Sigmoid colon (tissue), 7 donors: Measurements from ENCODE around the gene SPTBN5. TPM values are rescaled to one million over a fixed set of nuclear protein-coding genes. Genes with fewer than 3 reads are reported as not detected.

Experiments used
- DNase-seq: peaks from one replicate; pipeline ENCODE4 v3.0.0-alpha.2; 2019
- H3K27ac ChIP-seq, 4 donors: fragments of 200-600 bp; sonication (generic); one replicate each; pipeline ENCODE4 v1.5.1; 2016 to 2019; ENCODE audit warnings: mild to moderate bottlenecking in 1 of 4
- H3K27me3 ChIP-seq, 3 donors: fragments of 200-600 bp; sonication (generic); one replicate each; pipeline ENCODE4 v1.5.1; 2019; ENCODE audit warnings: mild to moderate bottlenecking in 1 of 3
- H3K36me3 ChIP-seq, 4 donors: fragments of 200-600 bp; sonication (generic); one replicate each; pipeline ENCODE4 v1.5.1; 2016 to 2019
- H3K4me1 ChIP-seq, 4 donors: fragments of 200-600 bp; sonication (generic); one replicate each; pipeline ENCODE4 v1.5.1; 2017 to 2019
- H3K4me3 ChIP-seq, 4 donors: fragments of 200-600 bp; sonication (generic); one replicate each; pipeline ENCODE4 v1.5.1; 2017 to 2019; ENCODE audit warnings: mild to moderate bottlenecking in 2 of 4, moderate library complexity in 1 of 4
- H3K9me3 ChIP-seq, 4 donors: fragments of 200-600 bp in 3 of 4; sonication (generic) in 3 of 4; one replicate each; pipeline versions ENCODE4 v1.5.1 to v1.6.1; 2013 to 2019
- CTCF ChIP-seq, 4 experiments: fragments of 450-650 bp in 3 of 4; fragments of 200-600 bp in 1 of 4; IDR thresholded peaks; one replicate each; pipeline ENCODE4 v1.5.1; 2016 to 2019; ENCODE audit warnings: antibody characterized with exemption in 4 of 4, mild to moderate bottlenecking in 3 of 4, moderate library complexity in 2 of 4
- EP300 ChIP-seq, 4 donors: sonication (generic); formaldehyde crosslinking; IDR thresholded peaks; one replicate each; pipeline ENCODE4 v1.6.1; 2017; ENCODE audit warnings: antibody characterized with exemption in 4 of 4
- POLR2A ChIP-seq, 2 donors: fragments of 450-650 bp; IDR thresholded peaks; one replicate each; pipeline ENCODE4 v1.6.1; 2016; ENCODE audit warnings: antibody characterized with exemption in 2 of 2, mild to moderate bottlenecking in 2 of 2, moderate library complexity in 2 of 2
- POLR2AphosphoS5 ChIP-seq, 4 donors: sonication (generic); formaldehyde crosslinking; IDR thresholded peaks; one replicate each; pipeline ENCODE4 v1.6.1; 2017; ENCODE audit warnings: antibody characterized with exemption in 4 of 4
- WGBS, 2 donors: extraction: QIAGEN DNeasy Blood & Tissue Kit; methylation state at CpG; one replicate each; pipeline ENCODE4 v1.1.7; 2013; 5-methylcytosine and 5-hydroxymethylcytosine counted together
- intact Hi-C: fragments of 100-400 bp; cut with DNase I; formaldehyde crosslinking; loops from one replicate; pipeline ENCODE4 v1.15.1; 2023
- polyA plus RNA-seq, 3 donors: library from polyadenylated mRNA; stranded (reverse); fragments of 200-250 nt; gene quantifications; one replicate each; pipeline ENCODE4 v1.2.3, GENCODE V29; 2013
- total RNA-seq, 4 donors: library from RNA; depleted of rRNA; stranded (reverse); fragments of >200 nt; gene quantifications; one replicate each; pipeline ENCODE4 v1.1.0, GENCODE V29; 2016
- donor health status: healthy with polysubstance abuse.
- donor health status: Bipolar disorder and iron deficiency.
- donor health status: healthy.

SPTBN5 gene
- total and polyA plus RNA-seq, 7 donors, result under 0.01 to 2.3 (median 0.60) TPM

GRCh38 chr15:41838400-41838897, 55.4 kb downstream of the SPTBN5 start, which contains the start of gene PLA2G4B:
Gene PLA2G4B (plus strand): TSS chr15:41838847. CDS start chr15:41838914, 67 bp downstream.
- Histone ChIP-seq H3K4me1 (no peaks in the 10 kb centered on the region), H3K27ac (no peak within 1 kb of the TSS), H3K27me3 (no peaks in the 10 kb centered on the region), H3K36me3 (peaks cover 0 to 57% (median 7%) of the 10 kb centered on the region in 4 donors), H3K4me3 (no peak within 1 kb of the TSS), H3K9me3 (no peaks in the 10 kb centered on the region)
- intact Hi-C loops, result no loop called here
- TF ChIP-seq POLR2A (IDR thresholded peaks at IDR 0.05) (no peak), POLR2AphosphoS5 (IDR thresholded peaks at IDR 0.05) (no peak), EP300 (IDR thresholded peaks at IDR 0.05) (no peak), CTCF (IDR thresholded peaks at IDR 0.05) (no peak)
- no peak for DNase-seq
- 20 to 70% methylated on average over 6 of the region's 6 CpGs for WGBS, 2 donors

GRCh38 chr15:41836713-41837454, 57.0 kb downstream of the SPTBN5 start:
- no peaks in the 10 kb centered on the region for H3K9me3 ChIP-seq

GRCh38 chr15:41836073-41836472, 57.8 kb downstream of the SPTBN5 start:
- no peak for DNase-seq
- Histone ChIP-seq H3K4me3 (no peak overlapping the region), H3K36me3 (peaks cover 0 to 48% (median 5%) of the 10 kb centered on the region in 4 donors), H3K4me1 (no peaks in the 10 kb centered on the region), H3K27ac (no peak overlapping the region), H3K27me3 (no peaks in the 10 kb centered on the region), H3K9me3 (no peaks in the 10 kb centered on the region)
- TF ChIP-seq POLR2A (IDR thresholded peaks at IDR 0.05) (no peak), EP300 (IDR thresholded peaks at IDR 0.05) (no peak), POLR2AphosphoS5 (IDR thresholded peaks at IDR 0.05) (no peak), CTCF (IDR thresholded peaks at IDR 0.05) (no peak)
- intact Hi-C loops, result no loop called here
- WGBS, 2 donors, result 71 to 90% methylated on average over 6 of the region's 6 CpGs

More at GRCh38 chr15:41836713-41837454, 57.0 kb downstream of the SPTBN5 start:
- Histone ChIP-seq H3K4me1 (no peaks in the 10 kb centered on the region), H3K27ac (no peak overlapping the region), H3K27me3 (no peaks in the 10 kb centered on the region), H3K4me3 (no peak overlapping the region), H3K36me3 (peaks cover 0 to 52% (median 5%) of the 10 kb centered on the region in 4 donors)
- intact Hi-C loops, result no loop called here
- no peak for TF ChIP-seq EP300 (IDR thresholded peaks at IDR 0.05)
- no peak for TF ChIP-seq POLR2AphosphoS5 (IDR thresholded peaks at IDR 0.05)
- no peak for TF ChIP-seq POLR2A (IDR thresholded peaks at IDR 0.05)
- TF ChIP-seq CTCF (IDR thresholded peaks at IDR 0.05), result no peak
- WGBS, 2 donors, result 91 to 97% methylated on average over 23 of the region's 23 CpGs
- DNase-seq, result no peak

- Histone ChIP-seq H3K9me3 (no peaks in the 10 kb centered on the region), H3K36me3 (peaks cover 0 to 34% (median 2%) of the 10 kb centered on the region in 4 donors), H3K4me3 (no peak overlapping the region), H3K27me3 (no peaks in the 10 kb centered on the region), H3K4me1 (peaks cover 0 to 9% (median 5%) of the 10 kb centered on the region in 4 donors), H3K27ac (no peak overlapping the region)
- TF ChIP-seq EP300 (IDR thresholded peaks at IDR 0.05) (no peak), POLR2A (IDR thresholded peaks at IDR 0.05) (no peak), CTCF (IDR thresholded peaks at IDR 0.05) (no peak), POLR2AphosphoS5 (IDR thresholded peaks at IDR 0.05) (no peak)
- no peak for DNase-seq
- 87 to 90% methylated on average over 3 of the region's 3 CpGs for WGBS, 2 donors
- intact Hi-C loops, result no loop called here
Measured at GRCh38 chr15:41834096-41834495, 59.8 kb downstream of the SPTBN5 start.
